Measurements from ENCODE around the gene RAPGEF3.

Gene RAPGEF3

DNA sequence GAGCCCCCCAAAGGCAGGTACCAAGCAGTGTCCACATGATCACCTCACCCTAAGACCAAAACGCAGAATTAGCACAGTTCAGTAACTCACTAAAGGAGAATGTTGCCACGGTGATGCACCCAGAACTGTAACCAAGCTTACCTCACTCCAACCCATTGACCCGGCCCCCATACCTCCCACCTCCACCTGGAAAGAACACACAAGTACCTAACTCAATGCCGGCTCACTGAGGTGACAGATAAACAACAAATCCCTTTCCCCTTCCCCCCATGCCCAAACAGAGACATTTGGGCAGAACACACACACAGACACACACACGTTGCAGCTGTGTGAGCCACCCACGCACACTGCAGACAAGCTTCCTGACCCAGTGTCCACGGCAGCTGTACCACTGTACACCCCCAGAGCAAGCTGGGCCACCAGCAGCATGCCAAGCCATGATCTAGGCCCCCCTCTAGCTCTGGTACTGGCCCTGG is 1.3 kb downstream of the RAPGEF3 start:
- no peak for DNase-seq (ENCODE audit: low read depth)

DNA sequence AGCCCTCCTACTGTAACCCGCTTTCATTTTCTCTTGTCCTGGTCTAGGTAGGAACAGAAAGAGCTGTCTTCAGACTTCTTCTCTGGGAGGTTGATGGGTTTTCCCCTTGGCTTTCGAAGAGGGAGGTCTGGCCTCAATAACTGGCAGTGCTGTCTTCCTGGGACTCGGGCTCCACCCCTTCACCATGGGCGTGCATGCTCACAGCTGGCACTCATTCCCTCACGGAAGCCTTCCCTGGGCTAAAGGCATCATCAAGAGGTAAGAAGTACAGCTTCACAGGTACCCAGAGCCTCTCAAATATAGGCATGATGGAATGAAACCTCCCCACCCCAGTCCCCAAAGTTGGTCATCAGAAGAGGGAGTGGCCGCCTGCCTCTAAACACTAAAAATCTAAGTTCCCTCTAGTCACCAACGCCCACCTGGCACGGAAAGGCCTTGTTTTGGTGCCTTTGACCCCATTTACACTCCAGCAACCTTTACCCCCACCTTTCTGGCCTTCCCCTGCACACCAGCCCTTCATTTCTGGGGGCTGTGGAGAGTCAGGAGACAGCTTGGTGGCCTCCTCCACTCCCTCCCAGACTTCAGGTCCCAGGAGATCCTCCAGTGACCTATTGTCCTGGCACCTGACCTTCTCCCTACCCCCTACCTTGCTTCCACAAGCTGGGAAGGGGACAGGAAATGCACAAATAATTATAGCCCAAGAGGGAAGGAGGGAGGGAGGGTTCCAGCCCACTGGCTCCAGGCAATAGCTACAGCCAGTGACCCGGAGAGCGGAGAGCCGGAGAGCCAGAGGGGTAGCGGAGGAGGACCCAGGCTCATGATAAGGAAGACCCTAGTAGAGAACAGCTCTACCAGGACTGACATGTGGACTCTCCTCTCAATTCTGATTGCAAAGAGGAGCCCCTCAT is 2.8 kb downstream of the RAPGEF3 start:
- DNase-seq (ENCODE audit: low read depth) = peak; percentile 17

DNA sequence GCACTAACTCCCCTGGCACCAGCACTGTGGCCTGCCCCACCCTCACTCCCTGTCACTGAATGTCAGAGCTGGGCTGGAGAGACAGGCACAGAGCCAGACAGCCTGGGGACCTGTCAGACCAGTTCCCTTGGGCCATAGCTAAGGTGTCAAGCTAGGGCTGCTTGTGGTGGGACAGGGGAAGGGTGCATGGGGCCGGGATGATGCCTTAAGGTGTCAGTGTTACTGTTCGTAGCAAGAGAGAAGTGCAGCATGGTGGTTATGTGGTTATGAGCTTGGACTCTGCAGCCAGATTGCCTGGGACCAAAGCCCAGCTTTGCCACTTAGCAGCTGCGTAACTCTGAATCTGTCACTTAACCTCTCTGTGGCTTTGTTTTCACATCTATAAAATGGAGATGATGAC is 3.8 kb downstream of the RAPGEF3 start:
- DNase-seq (ENCODE audit: low read depth) = no peak

DNA sequence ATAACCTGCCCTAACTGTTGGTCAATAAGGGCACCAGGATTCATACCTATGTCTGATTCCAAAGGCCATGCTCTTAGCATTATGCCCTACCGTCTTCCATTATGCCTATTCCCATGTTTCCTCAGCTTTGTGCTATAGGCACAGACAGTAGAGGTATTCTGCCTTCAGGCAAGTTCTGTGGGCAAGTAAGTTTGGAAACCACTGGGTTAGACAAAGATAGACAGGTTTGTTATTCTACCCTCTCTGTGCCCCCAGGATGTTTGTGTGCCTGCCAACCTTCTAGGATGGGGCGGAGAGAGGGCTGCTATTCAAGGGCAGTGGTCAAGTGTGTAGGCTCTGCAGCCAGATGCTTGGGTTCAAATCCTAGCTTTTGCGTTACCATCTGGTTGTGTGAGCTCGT is 4.6 kb downstream of the RAPGEF3 start:
- DNase-seq (ENCODE audit: low read depth) = no peak

DNA sequence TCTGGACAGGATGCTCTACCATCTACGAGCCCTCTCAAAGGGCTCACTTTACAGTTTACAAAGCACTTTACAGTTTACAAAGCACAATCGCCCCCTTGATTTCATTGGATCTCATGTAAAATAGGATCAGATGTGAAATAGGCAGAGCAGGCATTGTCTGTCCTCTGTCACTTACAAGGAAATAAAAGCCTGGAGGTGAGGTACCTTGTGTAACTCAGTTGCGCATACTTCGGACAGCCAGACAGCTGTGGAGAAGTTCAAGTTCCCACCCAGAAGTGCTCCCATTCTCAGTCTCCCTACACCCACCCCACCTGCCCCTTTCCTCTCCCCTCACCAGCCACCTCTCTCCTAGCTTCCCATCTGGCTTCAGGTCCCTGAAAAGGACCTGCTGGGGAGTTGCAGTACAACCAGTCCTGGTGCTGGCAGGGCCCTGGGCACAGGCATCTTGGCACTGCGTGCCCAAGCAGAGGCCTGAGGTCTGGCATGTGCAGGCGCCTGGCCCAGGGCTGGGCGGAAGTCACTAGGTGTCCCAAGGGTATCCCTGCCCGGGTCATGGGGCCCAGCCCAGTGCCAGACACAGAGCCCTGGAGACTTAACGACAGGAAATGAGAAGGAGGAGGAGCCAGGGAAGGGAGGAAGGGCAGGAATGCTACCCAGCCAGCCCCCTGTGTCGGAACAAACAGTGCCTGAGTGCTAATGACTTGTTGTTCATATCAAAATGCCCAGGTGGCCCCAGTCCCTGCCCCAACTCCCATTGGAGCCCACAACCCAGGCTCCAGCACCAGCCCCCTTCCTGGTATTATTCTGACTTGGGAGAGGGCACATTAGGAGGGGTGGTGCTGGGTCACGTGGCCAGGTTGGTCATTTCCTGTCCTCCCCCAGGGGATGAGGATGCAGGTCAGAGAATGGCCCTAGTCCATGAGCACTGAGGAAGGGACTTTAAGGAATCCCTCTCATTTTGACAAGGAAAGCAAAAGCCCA is 5.4 kb downstream of the RAPGEF3 start:
- no peak for DNase-seq (ENCODE audit: low read depth)

DNA sequence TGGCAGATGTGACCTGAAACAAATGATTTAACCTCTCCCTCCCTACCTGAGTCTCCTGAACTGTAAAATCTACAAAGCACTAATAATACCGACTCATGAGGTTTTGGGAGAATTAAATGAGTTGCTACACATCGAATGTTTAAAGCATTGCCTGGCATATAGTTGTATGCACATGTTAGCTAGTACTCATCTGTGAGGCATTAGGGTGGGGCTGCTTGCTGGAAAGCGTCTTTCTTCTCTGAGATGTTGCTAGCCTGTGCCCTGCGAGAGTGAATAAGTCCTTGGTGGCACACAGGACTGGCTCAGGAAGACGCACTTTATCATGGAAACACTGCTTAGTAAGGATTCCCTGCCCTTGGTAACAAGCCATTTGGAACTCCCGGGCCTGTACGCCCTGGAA is 6.1 kb downstream of the RAPGEF3 start:
- no peak for DNase-seq (ENCODE audit: low read depth)

DNA sequence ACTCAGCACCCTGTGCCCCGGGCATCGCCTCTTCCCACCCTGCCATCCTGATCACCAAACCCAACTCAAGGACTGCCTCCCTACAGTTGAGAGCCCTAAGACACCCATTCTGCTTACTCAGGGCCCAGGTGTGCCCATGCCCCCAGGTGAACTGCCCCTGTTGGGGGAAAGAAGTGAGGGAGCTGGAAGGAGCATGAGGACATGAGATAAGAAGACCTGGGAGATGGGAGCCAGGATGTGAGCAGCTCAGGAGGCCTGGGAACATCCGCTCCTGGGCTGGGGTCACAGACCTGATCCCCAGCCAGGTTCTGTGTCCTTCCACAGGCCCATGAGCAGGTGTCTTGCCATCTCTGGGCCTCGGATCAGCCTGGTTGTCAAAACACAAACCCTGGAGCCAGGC is 6.6 kb downstream of the RAPGEF3 start:
- DNase-seq (ENCODE audit: low read depth) = no peak

DNA sequence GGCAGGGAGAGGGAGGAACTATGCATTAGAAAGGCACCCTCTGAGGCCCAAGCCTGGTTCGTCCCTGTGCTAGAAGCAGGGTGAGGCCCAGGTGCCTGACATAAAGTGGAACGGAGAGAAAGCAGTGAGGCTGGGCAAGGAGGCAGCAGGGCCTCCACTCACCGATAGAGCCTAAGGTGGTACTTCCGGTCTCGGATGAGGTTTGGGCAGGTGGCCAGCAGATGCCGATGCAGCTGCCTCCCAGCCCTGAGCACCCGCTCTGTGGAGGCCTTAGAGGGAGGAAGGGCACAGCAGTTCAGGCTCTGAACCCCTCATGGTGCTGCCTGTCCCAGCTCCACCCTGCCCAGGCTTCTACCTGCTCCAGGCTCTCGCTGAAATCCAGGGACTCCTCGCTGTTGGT is 7.1 kb downstream of the RAPGEF3 start:
- DNase-seq (ENCODE audit: low read depth) = no peak

DNA sequence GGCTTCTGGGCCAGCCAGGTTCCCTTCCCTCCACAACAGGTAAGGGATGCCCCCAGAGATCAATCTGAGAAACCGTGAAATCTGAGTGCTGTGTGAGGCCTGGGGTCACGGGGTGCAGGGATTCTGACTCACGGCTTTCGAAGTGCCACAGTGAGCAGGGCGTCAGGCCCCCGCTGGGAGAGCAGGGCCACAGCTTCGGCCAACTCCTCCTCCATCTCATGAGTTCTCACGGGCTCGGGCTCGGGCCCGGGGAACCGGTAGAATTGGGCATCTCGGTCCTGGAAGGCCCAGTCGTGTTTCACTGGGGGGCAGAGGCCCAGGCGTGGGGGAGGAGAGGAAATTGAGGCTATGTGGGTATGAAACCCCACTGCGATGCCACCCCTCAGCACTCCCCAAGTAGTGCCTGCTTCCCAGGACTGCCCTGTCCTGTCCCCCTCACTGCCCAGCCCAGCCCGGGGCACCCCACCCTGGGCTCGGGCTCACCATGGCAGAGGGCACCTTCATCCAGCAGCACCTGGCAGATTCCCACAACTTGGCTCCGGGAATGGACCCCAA is 7.7 kb downstream of the RAPGEF3 start:
- no peak for DNase-seq (ENCODE audit: low read depth)

DNA sequence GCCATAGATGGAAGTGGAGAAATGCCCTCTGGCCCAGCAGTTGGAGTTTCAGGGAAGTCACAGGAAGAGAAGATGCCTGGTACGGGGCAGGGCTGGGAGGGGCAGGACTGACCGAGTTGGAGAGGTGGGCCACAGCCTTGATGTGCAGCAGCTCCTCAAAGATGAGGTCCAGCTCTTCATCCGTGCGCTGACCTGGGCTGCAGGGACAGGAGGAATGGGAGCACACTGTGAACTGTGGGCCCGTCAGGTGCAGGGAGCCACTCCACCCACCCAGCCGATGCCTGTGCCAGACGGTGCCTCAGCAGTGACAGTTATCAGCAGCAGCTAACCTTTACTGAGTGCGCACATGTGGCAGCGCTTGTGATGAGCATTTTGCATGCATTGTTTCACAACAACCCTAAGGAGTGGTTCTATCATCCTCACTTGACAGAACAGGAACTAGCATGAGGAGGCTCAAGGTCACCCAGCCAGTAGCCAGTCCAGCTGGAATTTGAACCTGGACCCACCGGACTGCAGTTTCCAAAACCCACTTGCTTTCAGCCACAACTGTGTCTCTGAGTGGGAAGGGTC is 8.4 kb downstream of the RAPGEF3 start:
- DNase-seq (ENCODE audit: low read depth) = no peak

DNA sequence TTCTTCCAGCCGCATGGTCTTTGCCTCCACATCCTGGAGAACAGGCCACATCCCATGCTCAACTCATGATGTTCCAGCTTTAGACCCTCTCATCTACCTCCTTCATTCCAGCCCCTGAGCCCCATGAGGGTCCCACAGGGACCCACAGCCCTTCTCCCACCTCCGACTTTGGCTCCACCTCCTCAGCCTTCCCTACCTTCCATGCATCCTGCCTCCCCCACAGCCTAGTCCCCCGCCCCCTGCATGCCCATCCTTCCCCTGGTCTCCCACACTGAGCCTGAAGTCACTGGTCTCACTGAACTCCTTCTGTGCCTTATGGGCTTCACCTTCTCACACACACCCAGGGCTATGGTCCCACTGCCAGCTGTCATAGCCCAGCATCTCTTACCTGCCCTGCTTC is 9.8 kb downstream of the RAPGEF3 start:
- no peak for DNase-seq (ENCODE audit: low read depth)

DNA sequence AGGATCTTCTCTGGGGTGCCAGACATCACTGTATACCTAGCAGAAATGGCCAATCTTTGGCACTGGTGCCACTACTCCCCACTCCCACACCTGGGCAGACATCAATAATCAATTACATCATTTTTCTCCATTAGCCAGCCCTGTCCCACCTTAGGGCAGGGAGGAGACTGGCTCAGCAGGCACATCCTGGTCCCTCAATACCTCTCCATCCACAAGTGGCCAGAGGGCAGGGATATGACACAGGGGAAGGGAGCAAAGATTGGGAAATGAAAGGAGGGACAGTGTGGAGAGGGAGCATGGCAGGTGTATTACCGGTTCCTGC is 10.2 kb downstream of the RAPGEF3 start:
- DNase-seq (ENCODE audit: low read depth) = no peak

DNA sequence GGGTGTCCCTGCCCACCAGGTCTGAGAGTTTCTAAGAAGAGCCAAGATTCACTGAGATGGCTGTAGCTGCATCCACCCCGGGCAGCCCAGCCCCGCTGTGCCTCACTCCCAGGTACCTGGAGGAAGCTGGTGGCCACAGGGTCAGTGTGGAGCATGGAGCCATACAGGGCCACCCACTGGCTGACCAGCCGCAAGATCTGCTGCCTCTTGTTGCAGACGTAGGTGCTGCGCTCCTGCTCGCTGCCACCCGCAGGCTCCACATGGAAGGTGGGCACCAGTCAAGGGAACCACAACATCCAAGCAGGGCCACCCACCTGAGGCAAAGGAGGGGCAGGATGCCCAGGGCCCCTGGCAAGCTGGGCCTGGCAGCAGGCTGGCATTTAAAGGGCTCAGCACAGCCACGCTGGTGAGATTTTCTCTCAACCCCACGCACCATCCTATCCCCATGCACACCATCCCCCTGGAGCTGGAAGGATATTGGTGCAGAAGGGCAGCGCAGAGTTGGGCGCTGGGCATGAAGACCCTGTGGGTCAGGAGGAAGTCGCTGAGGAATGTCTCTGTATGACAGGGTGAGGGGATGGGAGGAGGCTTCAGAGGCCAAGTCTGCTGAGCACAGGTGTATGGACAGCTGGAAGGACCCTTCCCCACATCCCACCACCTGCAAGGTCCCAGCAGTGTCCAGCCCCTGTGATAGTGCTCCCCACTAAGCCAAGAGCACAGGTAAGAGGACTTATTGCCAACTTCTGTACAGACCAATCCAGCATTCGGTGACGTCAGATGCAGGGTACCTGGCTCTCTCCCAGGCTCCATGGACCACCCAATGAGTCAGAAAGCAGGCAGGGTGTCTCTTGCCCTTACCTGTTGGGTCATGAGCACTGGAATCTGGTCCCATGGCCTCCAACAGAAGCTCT is 10.8 kb downstream of the RAPGEF3 start:
- DNase-seq (ENCODE audit: low read depth) = no peak

DNA sequence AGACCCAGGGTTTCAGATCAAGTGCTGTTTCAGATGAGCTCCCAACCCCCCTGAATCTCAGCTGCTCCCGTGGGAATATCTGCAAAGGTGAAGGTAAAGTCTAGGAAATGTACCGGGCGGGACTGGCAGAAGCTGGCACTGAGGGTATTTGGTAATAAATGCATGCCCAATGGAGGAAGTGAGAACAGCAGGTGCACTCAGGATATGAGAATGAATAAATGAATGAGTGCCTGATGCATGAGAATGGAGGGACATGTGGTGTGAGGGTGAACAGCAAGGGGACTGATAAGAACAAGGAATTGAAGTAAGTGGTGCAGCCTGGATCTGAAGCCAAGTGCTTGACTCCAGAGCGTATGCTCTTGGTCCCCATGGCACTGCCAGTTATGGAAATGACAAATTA is 11.6 kb downstream of the RAPGEF3 start:
- no peak for DNase-seq (ENCODE audit: low read depth)

DNA sequence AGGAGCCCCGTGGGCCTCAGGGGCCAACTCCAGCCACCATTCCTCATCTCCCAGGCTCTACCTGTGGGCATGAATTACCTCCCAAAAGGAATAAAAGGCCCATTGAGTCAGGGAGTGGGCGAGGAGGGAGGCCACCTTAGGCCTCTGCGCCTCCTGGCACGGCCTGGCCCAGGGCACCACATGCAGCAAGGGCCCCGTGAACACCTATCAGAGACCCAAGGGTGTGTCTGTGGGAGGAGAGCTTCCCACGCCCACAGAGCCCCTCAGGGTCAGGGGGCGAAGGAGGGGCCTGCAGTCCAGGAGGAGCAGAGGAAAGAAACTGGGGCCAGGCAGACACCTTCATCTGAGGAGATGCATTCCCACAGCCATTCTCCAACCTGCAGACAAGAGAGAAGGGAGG is 12.2 kb downstream of the RAPGEF3 start:
- DNase-seq (ENCODE audit: low read depth) = no peak

DNA sequence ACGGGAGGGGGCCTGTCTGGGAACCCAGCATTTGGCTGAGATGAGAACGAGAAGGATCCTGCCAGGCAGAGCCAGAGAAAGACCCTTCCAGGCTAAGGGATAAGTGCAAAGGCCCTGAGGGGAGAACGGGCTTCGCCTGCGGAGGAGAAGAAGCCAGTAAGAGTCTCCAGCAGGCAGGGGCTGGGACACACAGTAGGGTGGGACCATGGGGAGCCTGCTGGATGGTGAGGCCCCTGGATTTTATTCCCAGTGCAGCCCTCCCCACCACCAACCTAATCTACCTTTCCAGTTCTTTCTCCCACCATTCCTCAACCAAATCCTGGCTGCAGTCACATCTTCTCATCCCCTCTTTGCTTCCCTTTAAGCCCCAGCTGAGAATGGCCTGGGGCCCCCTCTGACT is 12.6 kb downstream of the RAPGEF3 start:
- no peak for DNase-seq (ENCODE audit: low read depth)

DNA sequence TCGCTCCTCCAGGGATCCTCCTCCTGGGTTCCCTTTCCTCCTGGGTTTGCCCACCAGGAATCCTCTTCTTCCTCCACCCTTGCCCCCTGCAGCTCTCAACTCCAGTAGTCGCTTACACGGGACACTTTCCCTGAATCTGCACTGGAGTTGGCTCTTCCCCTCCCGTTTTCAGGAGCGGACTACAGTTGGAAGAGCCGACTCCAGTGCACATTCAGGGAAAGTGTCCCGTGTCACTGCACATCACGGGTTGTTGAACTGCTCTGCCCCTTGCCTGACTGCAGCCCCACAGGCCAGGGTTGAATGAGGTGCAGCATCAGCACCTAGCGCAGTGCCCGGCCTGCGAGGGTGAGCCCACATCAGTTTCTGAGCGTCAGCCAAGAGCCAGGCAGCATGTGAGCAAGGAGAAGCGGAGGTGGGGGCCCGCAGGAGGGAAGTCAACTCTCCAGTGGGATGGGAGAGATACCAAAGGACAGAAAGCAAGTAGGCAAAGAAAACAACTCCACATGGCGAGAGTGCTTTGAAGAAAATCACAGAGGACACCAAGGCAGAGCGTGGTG is 13.1 kb downstream of the RAPGEF3 start:
- DNase-seq (ENCODE audit: low read depth) = no peak

DNA sequence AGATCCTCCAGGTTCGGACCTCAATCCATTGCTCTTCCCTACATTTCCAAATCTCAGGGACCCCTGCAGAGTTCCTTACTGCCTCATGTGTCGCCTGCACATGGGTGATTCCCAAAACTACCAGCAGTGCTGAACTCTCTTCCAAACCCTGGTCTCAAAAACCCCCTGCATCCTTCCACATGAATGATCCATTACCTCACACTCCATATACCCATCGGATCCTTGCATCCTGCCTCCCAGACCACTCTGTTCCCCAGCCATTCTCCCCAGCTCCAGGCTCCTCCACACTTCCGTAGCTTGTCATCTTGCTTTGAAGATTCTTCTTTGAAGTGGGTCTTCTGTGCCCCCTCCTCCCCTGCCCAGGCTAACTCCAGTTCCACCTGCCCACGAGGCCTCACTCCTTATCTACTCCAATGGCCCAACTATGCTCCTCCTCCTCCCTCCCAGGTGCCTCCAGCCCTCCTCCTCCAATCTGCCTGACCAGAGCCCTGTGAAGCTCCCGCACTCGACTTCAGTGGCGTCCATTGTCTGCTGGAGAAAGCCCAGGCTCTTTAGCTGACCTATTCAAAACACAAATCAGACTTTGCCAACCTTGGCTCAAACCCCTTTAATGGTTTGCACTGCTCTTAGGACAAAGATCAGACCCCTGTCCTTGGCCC is 13.8 kb downstream of the RAPGEF3 start:
- no peak for DNase-seq (ENCODE audit: low read depth)

DNA sequence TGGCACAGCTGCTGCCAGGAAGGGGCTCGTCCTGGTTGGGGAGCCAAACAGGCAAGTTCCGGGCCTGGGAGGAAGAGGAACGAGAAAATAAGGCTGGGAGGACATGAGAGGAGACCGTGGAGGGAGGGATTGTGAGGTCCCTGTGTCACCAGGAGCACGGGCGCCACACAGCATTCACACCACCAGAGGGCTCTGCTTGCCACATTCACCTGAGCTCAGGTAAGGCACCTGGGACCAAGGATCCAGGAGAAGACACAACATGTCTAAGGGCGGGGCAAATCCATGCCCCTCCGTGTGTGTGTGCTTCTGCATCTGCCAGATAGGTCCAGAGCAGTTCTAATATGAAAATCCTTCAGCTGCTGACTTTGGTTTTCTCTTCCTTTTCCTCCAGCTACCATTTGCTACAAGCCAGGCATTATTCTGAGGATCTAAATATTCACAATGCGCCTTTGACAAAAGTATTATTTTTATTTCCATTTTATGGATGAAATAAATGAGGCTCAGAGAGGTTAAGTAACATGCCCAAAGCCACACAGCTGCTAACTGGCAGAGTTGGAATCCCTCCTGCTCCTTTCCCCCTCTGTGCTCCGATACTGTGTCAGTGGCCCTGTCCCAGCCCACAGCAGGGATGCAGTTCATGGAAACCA is 14.6 kb downstream of the RAPGEF3 start:
- peak; percentile 26 for DNase-seq (ENCODE audit: low read depth)

DNA sequence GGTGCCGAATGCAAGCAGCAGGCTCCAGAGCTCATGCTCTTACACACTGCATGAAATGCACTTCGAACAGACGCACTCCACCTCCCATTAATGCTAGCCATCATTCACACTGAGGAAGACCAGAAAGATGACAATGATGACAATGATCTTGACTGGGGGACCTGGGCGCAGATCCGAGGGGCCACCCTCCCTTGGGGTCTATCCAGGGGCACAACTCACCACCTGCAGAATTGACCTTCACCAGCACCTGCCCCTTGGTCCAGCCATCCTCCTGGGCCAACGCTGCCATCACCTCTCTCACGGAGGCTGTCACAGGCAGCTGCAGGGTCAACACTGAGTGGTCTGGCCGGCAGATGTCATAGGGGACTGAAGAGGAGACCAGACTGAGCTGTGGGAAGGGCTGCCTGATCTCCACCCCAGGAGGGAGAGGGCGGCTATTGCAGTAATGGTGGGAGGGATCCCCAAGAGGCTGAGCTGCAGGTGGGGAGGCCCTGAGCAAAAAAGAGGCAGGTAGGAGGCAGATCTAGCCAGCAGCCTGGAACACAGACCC is 15.3 kb downstream of the RAPGEF3 start:
- DNase-seq (ENCODE audit: low read depth) = no peak
